ENCODE measurements around the gene KLHL2. TPM values are rescaled to one million over a fixed set of nuclear protein-coding genes. Genes with fewer than 3 reads are reported as not detected.

The KLHL2 gene
- total RNA-seq, 2 donors from 2014 or later: 11.6 to 16.0 TPM

DNA sequence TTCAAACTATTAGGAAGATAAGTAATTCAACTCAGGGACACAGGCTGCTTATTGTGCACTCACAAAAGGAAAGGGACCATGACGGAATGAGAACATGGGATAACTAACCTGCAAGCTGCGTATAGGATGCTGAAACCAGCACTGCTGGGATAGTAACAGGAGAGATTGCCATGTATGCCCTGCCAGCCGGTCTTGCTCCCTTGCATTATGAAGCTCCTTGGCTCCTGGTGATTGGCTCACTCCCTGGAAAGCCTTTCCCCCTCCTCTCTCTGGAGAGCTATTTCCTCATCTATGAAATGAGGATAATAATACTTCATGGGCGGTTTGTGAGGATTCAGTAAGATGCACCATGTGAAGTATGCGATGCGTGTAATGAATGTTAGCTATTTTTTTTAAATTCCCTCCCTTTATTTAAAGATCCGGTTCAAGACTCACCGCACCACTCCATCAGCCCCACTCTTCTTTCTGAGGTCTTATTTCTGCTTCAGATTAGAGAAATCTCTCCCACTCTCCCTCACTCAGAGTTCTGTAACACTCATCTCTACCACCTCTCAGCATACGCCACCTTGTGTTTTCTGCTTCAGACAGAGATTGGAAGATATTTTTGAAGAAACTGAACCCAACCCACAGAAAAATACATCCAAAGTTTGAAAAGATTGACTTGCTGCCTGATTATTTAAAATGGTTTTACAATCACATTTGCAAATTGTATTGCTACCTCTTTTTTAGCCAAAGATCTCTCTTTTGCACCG is 138.5 kb downstream of the KLHL2 start:
- Mint-ChIP-seq H3K4me3 (no peak overlapping the region), H3K27ac (no peak overlapping the region), H3K4me1 (no peaks in the 10 kb centered on the region), H3K36me3 (ENCODE audit: low read depth) (peaks cover 12% of the 10 kb centered on the region), H3K27me3 (ENCODE audit: insufficient read depth) (no peaks in the 10 kb centered on the region), H3K9me3 (no peaks in the 10 kb centered on the region)
- Histone ChIP-seq H3K4me1 (ENCODE audit: control insufficient read depth, insufficient read depth, low read length) (no peaks in the 10 kb centered on the region), H3K9ac (ENCODE audit: extremely low read depth, low read length, poor library complexity, severe bottlenecking) (no peak overlapping the region), H3K27ac (ENCODE audit: low read depth, low read length) (no peak overlapping the region), H3K4me3 (ENCODE audit: low read length) (no peak overlapping the region), H3K36me3 (ENCODE audit: control insufficient read depth, insufficient read depth, low read length) (peaks cover 28% of the 10 kb centered on the region), H3K9me3 (ENCODE audit: control insufficient read depth, low read length) (peaks cover under 1% of the 10 kb centered on the region), H3K27me3 (ENCODE audit: control insufficient read depth, insufficient read depth, low read length, poor library complexity, severe bottlenecking) (no peaks in the 10 kb centered on the region)
- TF ChIP-seq, protein P1, sequence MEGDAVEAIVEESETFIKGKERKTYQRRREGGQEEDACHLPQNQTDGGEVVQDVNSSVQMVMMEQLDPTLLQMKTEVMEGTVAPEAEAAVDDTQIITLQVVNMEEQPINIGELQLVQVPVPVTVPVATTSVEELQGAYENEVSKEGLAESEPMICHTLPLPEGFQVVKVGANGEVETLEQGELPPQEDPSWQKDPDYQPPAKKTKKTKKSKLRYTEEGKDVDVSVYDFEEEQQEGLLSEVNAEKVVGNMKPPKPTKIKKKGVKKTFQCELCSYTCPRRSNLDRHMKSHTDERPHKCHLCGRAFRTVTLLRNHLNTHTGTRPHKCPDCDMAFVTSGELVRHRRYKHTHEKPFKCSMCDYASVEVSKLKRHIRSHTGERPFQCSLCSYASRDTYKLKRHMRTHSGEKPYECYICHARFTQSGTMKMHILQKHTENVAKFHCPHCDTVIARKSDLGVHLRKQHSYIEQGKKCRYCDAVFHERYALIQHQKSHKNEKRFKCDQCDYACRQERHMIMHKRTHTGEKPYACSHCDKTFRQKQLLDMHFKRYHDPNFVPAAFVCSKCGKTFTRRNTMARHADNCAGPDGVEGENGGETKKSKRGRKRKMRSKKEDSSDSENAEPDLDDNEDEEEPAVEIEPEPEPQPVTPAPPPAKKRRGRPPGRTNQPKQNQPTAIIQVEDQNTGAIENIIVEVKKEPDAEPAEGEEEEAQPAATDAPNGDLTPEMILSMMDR (conservative IDR thresholded peaks at IDR 0.05): peak; percentile 32
- peak; percentile 52 for DNase-seq
- WGBS, 2 experiments (ENCODE audit: insufficient coverage in 1 of 2, insufficient read length in 1 of 2): 85 to 96% methylated on average over 2 to 10 of the region's 10 CpGs

- Histone ChIP-seq H3K4me1 (ENCODE audit: control insufficient read depth, insufficient read depth, low read length) (no peaks in the 10 kb centered on the region), H3K27ac (ENCODE audit: low read depth, low read length) (no peak overlapping the region), H3K9ac (ENCODE audit: extremely low read depth, low read length, poor library complexity, severe bottlenecking) (no peak overlapping the region), H3K9me3 (ENCODE audit: control insufficient read depth, low read length) (peaks cover 6% of the 10 kb centered on the region), H3K4me3 (ENCODE audit: low read length) (no peak overlapping the region), H3K36me3 (ENCODE audit: control insufficient read depth, insufficient read depth, low read length) (peaks cover 8% of the 10 kb centered on the region), H3K27me3 (ENCODE audit: control insufficient read depth, insufficient read depth, low read length, poor library complexity, severe bottlenecking) (no peaks in the 10 kb centered on the region)
- WGBS, 2 experiments (ENCODE audit: insufficient coverage in 1 of 2, insufficient read length in 1 of 2): 80 to 84% methylated on average over 3 of the region's 3 CpGs
- no peaks in the 10 kb centered on the region for H3K36me3 Mint-ChIP-seq (ENCODE audit: low read depth)
- no peaks in the 10 kb centered on the region for H3K27me3 Mint-ChIP-seq (ENCODE audit: insufficient read depth)
- peaks cover 6% of the 10 kb centered on the region for H3K9me3 Mint-ChIP-seq
- H3K27ac Mint-ChIP-seq: no peak overlapping the region
- no peaks in the 10 kb centered on the region for H3K4me1 Mint-ChIP-seq
- no peak for DNase-seq
- TF ChIP-seq, protein P1 (conservative IDR thresholded peaks at IDR 0.05): no peak
- no peak overlapping the region for H3K4me3 Mint-ChIP-seq
These were observed 140.5 kb downstream of the KLHL2 start for GRCh38 chr4:165347647-165348569.

GRCh38 chr4:165351359-165352130 is 144.2 kb downstream of the KLHL2 start:
- H3K9ac ChIP-seq (ENCODE audit: extremely low read depth, low read length, poor library complexity, severe bottlenecking): no peak overlapping the region
- H3K27ac ChIP-seq (ENCODE audit: low read depth, low read length): no peak overlapping the region
- Mint-ChIP-seq H3K27ac (no peak overlapping the region), H3K4me1 (peaks cover 4% of the 10 kb centered on the region), H3K4me3 (no peak overlapping the region), H3K9me3 (peaks cover 13% of the 10 kb centered on the region), H3K27me3 (ENCODE audit: insufficient read depth) (no peaks in the 10 kb centered on the region), H3K36me3 (ENCODE audit: low read depth) (no peaks in the 10 kb centered on the region)
- no peaks in the 10 kb centered on the region for H3K36me3 ChIP-seq (ENCODE audit: control insufficient read depth, insufficient read depth, low read length)
- DNase-seq: peak; percentile 75
- no peak overlapping the region for H3K4me3 ChIP-seq (ENCODE audit: low read length)
- H3K9me3 ChIP-seq (ENCODE audit: control insufficient read depth, low read length): peaks cover 10% of the 10 kb centered on the region
- WGBS, 2 experiments (ENCODE audit: insufficient coverage in 1 of 2, insufficient read length in 1 of 2): 88 to 100% methylated on average over 4 to 5 of the region's 5 CpGs
- TF ChIP-seq, protein P1 (conservative IDR thresholded peaks at IDR 0.05): peak; percentile 57
- no peaks in the 10 kb centered on the region for H3K27me3 ChIP-seq (ENCODE audit: control insufficient read depth, insufficient read depth, low read length, poor library complexity, severe bottlenecking)
- H3K4me1 ChIP-seq (ENCODE audit: control insufficient read depth, insufficient read depth, low read length): no peaks in the 10 kb centered on the region
